Activated CD8-positive, alpha-beta memory T cell treated with anti-CD3 and anti-CD28 coated beads for 4 hours (primary cell): ENCODE results near the gene TMCC1.
"Not testable (repeated sequence)": the region's sequence is repeated elsewhere in the genome, so short reads cannot be mapped to it uniquely, and the experiment has no call there.

Experiments used
- DNase-seq, 2 donors: peaks; one replicate each; pipeline ENCODE4 v3.0.0-alpha.2; 2020; ENCODE audit warnings: low read depth in 2 of 2

Gene TMCC1

GRCh38 chr3:129611446-129611800 lies 282.1 kb downstream of the TMCC1 start:
- DNase-seq = no peak

DNA sequence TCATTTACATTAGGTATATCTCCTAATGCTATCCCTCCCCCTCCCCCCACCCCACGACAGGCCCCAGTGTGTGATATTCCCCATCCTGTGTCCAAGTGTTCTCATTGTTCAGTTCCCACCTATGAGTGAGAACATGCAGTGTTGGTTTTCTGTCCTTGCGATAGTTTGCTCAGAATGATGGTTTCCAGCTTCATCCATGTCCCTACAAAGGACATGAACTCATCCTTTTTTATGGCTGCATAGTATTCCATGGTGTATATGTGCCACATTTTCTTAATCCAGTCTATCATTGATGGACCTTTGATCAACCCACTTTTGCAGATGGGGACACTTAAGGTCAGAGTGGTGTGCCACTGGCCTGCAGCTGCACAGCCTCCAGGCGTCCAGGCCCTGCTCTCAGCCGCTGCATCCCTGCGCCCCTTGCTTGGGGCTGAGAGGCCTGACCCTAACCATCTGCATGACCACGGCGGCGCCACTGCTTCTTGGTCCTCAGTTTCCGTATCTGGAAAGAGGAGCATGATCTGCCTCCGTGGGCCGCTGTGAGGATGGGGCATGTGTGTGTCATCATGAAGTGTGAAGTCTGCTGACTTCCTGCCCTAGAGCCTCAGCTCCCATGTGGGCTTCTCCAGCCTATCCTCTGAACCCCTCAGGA lies 282.6 kb downstream of the TMCC1 start:
- DNase-seq = not testable (repeated sequence)

GRCh38 chr3:129610276-129610675 lies 283.2 kb downstream of the TMCC1 start:
- DNase-seq = no peak

DNA sequence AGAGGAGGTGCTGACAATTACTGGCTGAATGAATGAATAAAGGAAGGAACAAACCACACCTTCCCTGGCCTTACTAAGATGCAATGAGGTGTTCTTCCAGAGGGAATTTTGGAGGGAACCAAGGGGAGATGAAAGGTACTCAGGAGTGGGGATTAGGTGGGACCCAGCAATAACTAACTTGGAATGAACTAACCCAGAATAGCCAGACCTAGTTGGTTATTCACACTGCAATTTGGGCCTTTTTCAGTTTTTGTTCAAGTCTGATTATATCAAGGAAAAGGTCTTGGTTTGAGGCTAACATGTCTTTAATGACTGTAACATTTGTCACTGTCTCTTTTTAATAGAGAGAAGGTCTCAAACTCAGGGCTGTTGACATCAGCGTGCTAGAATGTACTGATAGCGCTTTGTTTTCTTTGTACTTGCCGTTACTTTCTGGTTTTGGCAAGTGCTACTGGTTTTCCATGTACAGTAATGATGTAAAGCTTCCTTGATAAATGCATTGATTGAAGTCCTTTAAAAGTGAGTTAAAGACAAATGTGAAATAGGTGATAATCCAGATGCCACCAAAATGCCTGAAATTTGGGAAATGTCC lies 283.8 kb downstream of the TMCC1 start:
- DNase-seq = no peak

DNA sequence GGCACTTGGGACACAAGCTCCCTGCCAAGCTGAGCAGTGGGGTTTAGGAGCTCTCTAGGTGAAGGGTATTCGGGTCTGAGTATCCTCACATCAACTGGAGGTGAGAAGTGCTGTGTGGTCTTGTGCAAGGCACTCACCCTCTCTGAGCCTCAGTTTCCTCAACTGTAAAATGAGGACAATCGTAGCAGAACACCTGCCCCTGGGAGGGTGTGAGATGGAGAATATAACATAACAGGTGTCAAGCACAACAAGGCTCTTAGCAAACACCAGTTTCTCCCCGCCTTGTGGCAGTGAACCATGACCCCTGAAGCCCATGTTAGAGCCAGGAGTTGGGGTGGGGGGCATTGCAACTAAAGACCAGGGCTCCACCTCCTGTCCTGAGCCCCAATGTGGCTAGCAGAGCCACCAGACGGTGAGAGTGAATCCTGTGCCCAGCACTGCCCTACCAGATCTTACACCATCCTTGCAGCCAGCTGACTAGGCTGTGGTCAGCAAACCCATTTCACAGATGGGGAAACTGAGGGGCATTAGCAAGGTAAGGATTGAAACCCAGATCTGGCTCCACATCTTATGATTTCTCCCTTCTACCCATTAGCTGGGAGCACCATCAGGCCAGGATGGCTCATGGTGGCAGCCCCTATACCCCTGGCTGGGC lies 284.4 kb downstream of the TMCC1 start:
- DNase-seq = no peak

GRCh38 chr3:129608087-129608935 lies 285.2 kb downstream of the TMCC1 start:
- DNase-seq = no peak

GRCh38 chr3:129607391-129608068 lies 286.0 kb downstream of the TMCC1 start:
- no peak for DNase-seq

DNA sequence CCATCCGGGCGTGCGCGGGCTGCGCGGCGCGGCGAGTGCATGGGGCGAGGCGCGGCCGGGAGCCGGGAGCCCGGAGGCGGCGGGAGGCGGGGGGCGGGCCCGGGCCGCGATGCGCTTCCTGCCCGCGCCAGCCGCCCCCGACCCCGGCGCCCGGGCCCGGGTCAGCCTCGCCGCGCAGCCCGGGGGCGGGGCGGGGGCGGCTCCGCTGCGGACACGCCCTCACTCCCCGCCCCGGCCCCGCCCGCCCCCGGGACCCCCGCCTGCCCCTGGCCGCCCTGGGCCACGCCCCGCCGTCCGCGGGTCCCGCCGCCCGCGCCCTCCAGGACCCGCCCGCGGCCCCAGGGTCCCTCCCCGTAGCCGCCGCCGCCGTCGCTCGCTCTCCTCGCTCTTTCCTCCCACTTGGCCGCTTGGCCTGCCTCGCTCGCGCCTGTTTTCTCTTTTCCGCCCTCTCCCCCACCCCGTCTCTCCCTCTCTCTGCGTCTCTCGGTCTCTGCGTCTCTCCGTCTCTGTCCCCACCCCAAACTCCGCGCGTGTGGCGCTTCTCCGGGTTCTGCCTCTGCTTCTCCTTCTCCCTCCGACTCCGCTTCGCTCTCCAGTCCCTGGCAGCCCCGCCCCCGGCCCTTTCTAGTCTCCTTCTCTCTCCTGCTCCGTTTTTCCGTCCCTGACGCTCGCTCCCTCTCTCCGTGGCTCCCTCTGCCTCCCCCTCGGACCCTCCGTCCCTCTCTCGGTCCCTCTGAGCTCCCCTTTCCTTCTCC lies 286.7 kb downstream of the TMCC1 start, which contains the start of gene PLXND1:
TSS of gene PLXND1 (minus strand) at position 41 of the 755 bp plus-strand sequence. CDS start at position 4, 37 bp downstream.
- no peak for DNase-seq

GRCh38 chr3:129605922-129606635 lies 287.4 kb downstream of the TMCC1 start:
- DNase-seq = no peak

GRCh38 chr3:129605203-129605921 lies 288.1 kb downstream of the TMCC1 start:
- DNase-seq = no peak

- no peak for DNase-seq
These were observed 288.7 kb downstream of the TMCC1 start for GRCh38 chr3:129604767-129605166.

- no peak for DNase-seq
These were observed 289.3 kb downstream of the TMCC1 start for GRCh38 chr3:129603991-129604749.

DNA sequence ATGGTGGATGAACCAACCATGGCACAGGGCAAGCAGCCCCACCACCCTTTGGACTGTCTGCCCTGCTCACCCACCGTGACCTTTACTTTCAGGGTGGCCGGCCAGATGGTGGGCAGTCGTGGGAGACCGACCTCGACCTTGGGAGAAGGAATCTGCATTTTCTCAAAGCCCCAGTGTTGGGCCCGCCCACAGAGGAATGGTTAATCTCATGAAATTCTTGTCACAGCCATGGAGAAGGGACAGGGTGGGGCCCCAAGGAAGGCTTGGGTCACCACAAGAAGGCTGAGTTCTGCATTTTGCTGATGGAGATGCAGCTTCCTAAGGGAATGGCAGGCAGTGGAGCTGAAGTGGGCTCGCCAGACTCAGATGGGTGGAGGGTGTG lies 290.0 kb downstream of the TMCC1 start:
- DNase-seq = no peak

GRCh38 chr3:129602730-129603560 lies 290.6 kb downstream of the TMCC1 start:
- no peak for DNase-seq

DNA sequence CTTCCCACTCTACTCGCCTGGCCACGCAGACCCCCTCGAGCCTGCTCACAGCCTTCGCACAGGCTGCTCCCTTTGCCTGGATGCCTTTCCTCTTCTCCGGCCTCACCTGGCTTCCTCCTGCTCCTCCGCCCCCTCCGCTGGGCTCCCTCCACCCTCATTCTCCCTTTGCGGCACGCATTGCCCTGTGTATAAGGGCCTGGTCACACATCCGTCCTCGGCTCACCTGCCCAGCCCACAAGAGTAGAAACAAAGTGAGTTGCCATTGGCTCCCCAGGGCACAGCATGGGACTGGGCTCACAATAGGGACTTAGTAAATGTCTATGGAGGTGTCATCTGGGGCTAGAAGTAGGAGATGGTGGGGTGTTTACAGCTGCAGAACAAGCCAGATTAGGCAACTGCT lies 291.2 kb downstream of the TMCC1 start:
- DNase-seq = no peak

DNA sequence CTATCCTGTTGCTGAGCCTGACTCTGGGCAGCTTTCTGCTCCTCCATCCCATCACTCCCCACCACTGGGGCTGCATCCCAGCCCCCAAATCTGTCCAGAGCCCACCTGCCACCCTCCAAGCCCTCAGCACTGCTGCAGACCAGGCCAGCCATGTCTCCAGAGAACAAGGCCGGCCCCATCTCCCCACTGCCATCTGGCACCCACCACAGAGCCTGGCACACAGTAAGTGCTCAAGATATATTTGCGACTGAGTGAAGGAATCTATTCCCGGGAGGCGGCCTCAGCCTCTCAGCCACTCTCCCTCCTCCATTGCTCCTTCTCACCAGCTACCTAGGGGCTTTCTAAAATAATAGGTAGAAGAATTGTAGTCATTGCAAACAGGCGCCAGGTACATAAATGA lies 291.8 kb downstream of the TMCC1 start:
- DNase-seq = no peak

DNA sequence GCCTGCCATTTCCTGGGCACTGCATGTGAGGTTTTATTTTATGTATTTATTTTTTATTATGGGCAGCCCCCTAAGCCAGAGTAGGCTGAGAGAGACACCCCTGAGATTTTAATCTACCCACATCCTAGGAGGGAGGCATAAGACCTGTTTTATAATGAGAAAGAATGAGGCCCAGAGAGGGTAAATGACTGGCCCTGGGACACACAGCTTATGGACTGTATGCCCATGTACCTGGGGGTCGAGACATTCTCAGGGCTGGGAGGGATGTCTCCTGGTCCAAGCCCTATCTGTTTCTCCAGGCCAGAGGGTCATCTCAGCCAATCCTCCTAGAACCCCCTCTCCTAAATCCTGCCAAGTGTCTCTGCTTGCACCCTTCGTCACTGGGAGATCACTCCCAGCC lies 293.2 kb downstream of the TMCC1 start:
- DNase-seq = no peak

DNA sequence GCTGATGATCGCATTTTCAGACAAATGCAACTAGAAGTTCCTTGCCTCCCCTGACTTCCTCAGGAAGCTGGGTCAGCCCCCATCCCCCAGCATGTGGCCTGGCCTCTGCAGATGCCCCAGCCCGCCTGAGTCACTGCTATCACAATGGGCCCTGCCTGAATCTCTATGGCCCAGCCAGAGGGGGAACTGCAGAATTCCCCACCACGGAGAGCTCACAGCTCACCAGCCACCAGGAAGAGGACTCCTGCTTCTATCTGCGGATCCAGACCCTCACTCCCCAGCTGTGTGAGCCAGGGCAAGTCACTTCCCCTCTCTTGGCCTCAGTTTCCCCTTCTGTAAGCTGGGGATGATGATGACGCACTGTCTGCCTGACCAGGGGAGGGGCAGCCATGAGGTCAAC lies 293.9 kb downstream of the TMCC1 start:
- no peak for DNase-seq
